Neuronal stem cell (in vitro differentiated cells): Measurements from ENCODE around the gene ATG101.

Experiments used
- DNase-seq: peaks from one replicate; pipeline ENCODE4 v3.0.0-alpha.2; 2013; ENCODE audit warnings: low spot score
- H2AFZ ChIP-seq: one replicate; pipeline ENCODE4 v1.6.1; 2013; ENCODE audit warnings: mild to moderate bottlenecking, low read length, inconsistent platforms
- H2AK5ac ChIP-seq: 2 replicates; pipeline ENCODE4 v1.6.1; 2013; ENCODE audit warnings: low read depth, mild to moderate bottlenecking, inconsistent platforms, low read length, moderate library complexity, mixed read lengths
- H2BK120ac ChIP-seq: 2 replicates; pipeline ENCODE4 v1.6.1; 2013; ENCODE audit warnings: low read depth, mild to moderate bottlenecking, inconsistent platforms, low read length, moderate library complexity, mixed read lengths
- H2BK12ac ChIP-seq: one replicate; pipeline ENCODE4 v1.6.1; 2013; ENCODE audit warnings: low read length, inconsistent platforms
- H2BK15ac ChIP-seq: 2 replicates; pipeline ENCODE4 v1.6.1; 2013; ENCODE audit warnings: mild to moderate bottlenecking, low read length, inconsistent platforms, mixed read lengths
- H2BK5ac ChIP-seq: one replicate; pipeline ENCODE4 v1.6.1; 2013; ENCODE audit warnings: inconsistent platforms, mild to moderate bottlenecking, low read length, moderate library complexity
- H3K14ac ChIP-seq: one replicate; pipeline ENCODE4 v1.6.1; 2013; ENCODE audit warnings: low read length, inconsistent platforms
- H3K18ac ChIP-seq: 2 replicates; pipeline ENCODE4 v1.6.1; 2013; ENCODE audit warnings: low read length, inconsistent platforms
- H3K23ac ChIP-seq: 2 replicates; pipeline ENCODE4 v1.6.1; 2013; ENCODE audit warnings: low read depth, mild to moderate bottlenecking, mixed read lengths, low read length, inconsistent platforms; ENCODE audit not compliant: poor library complexity
- H3K27ac ChIP-seq: replicated peaks from 3 replicates; pipeline ENCODE4 v1.5.1; 2013; ENCODE audit warnings: low read length, inconsistent platforms
- H3K27me3 ChIP-seq, 3 experiments: 2 replicates each; pipeline ENCODE4 v1.6.1; 2013; ENCODE audit warnings: low read length in 3 of 3, mild to moderate bottlenecking in 2 of 3, inconsistent platforms in 1 of 3, low read depth in 1 of 3, mixed read lengths in 1 of 3, moderate library complexity in 1 of 3; ENCODE audit not compliant: control insufficient read depth in 3 of 3, insufficient read depth in 3 of 3
- H3K36me3 ChIP-seq, 2 donors: replicated peaks in 1 of 2; 2 replicates each; pipeline ENCODE4 v1.6.1; 2013; ENCODE audit warnings: low read length in 2 of 2; ENCODE audit not compliant: control insufficient read depth in 2 of 2, insufficient read depth in 2 of 2
- H3K4ac ChIP-seq: 2 replicates; pipeline ENCODE4 v1.6.1; 2013; ENCODE audit warnings: inconsistent platforms, mild to moderate bottlenecking, low read length, moderate library complexity
- H3K4me1 ChIP-seq, 2 donors: 1 replicate in 1 of 2; 2 replicates in 1 of 2; pipeline ENCODE4 v1.6.1; 2013; ENCODE audit warnings: low read length in 2 of 2, low read depth in 1 of 2; ENCODE audit not compliant: control insufficient read depth in 2 of 2, insufficient read depth in 1 of 2
- H3K4me2 ChIP-seq: one replicate; pipeline ENCODE4 v1.6.1; 2013; ENCODE audit warnings: mild to moderate bottlenecking, low read length, inconsistent platforms; ENCODE audit not compliant: insufficient read depth, poor library complexity, severe bottlenecking
- H3K4me3 ChIP-seq, 2 donors: 2 replicates each; pipeline ENCODE4 v1.5.1; 2013; ENCODE audit warnings: low read length in 2 of 2, mild to moderate bottlenecking in 2 of 2, inconsistent platforms in 1 of 2, moderate library complexity in 1 of 2
- H3K79me1 ChIP-seq: one replicate; pipeline ENCODE4 v1.6.1; 2013; ENCODE audit warnings: low read depth, mild to moderate bottlenecking, inconsistent platforms, low read length, moderate library complexity
- H3K9ac ChIP-seq: one replicate; pipeline ENCODE4 v1.6.1; 2013; ENCODE audit warnings: mild to moderate bottlenecking, low read depth, low read length, inconsistent platforms; ENCODE audit not compliant: poor library complexity
- H3K9me3 ChIP-seq, 2 donors: replicated peaks in 1 of 2; 2 replicates each; pipeline versions ENCODE3 to v1.6.1; 2013; ENCODE audit warnings: low read length in 2 of 2, mild to moderate bottlenecking in 2 of 2, inconsistent platforms in 1 of 2, low read depth in 1 of 2, mixed read lengths in 1 of 2, moderate library complexity in 1 of 2; ENCODE audit not compliant: control insufficient read depth in 2 of 2, insufficient read depth in 1 of 2
- H4K8ac ChIP-seq: one replicate; pipeline ENCODE4 v1.6.1; 2013; ENCODE audit warnings: low read depth, mild to moderate bottlenecking, inconsistent platforms, low read length, moderate library complexity
- H4K91ac ChIP-seq: one replicate; pipeline ENCODE4 v1.6.1; 2013; ENCODE audit warnings: low read length, low read depth, mild to moderate bottlenecking, inconsistent platforms; ENCODE audit not compliant: poor library complexity
- WGBS, 2 donors: extraction: QIAGEN DNeasy Blood & Tissue Kit; methylation state at CpG; one replicate each; pipeline ENCODE4 v1.1.7; 2013; ENCODE audit warnings: missing lambda C conversion rate in 2 of 2, mixed read lengths in 1 of 2; ENCODE audit not compliant: insufficient read length in 2 of 2, insufficient replicate concordance in 1 of 2; ENCODE audit errors: extremely low coverage in 2 of 2; 5-methylcytosine and 5-hydroxymethylcytosine counted together

Gene ATG101

GRCh38 chr12:52056801-52057637 is 12.8 kb upstream of the ATG101 start:
- no peak for DNase-seq
- H3K18ac ChIP-seq = no peak overlapping the region

GRCh38 chr12:52057638-52058576 is 11.9 kb upstream of the ATG101 start:
- H2BK12ac ChIP-seq = no peak overlapping the region
- peaks cover 0 to 2% of the 10 kb centered on the region in 2 donors for H3K9me3 ChIP-seq
- no peak overlapping the region for H3K27ac ChIP-seq
- H3K4me3 ChIP-seq = no peak overlapping the region
- H2AK5ac ChIP-seq = no peak overlapping the region
- H2AFZ ChIP-seq = no peak overlapping the region
- H3K4ac ChIP-seq = no peak overlapping the region
- no peak overlapping the region for H3K14ac ChIP-seq
- H2BK15ac ChIP-seq = no peak overlapping the region
- no CpG with 5 or more reads among the region's 14 CpGs for WGBS, 2 donors
- H3K79me1 ChIP-seq = peaks cover 3% of the 10 kb centered on the region
- no peak overlapping the region for H3K9ac ChIP-seq
- H3K4me1 ChIP-seq = peaks cover 0 to 8% of the 10 kb centered on the region in 2 donors
- peaks cover 33 to 46% of the 10 kb centered on the region in 2 donors for H3K36me3 ChIP-seq
- no peak overlapping the region for H2BK5ac ChIP-seq
- H3K4me2 ChIP-seq = no peak overlapping the region
- DNase-seq = no peak
- no peak overlapping the region for H3K18ac ChIP-seq
- no peak overlapping the region for H2BK120ac ChIP-seq
- no peaks in the 10 kb centered on the region for H3K27me3 ChIP-seq
- no peak overlapping the region for H4K91ac ChIP-seq
- H3K23ac ChIP-seq = peak overlapping the region; percentile 52
- no peak overlapping the region for H4K8ac ChIP-seq

More at GRCh38 chr12:52056801-52057637, 12.8 kb upstream of the ATG101 start:
- Histone ChIP-seq H3K4ac (no peak overlapping the region), H3K4me3 (no peak overlapping the region), H3K79me1 (peaks cover 3% of the 10 kb centered on the region), H2AK5ac (peak overlapping the region; percentile 21), H2BK12ac (no peak overlapping the region), H2BK15ac (no peak overlapping the region), H2BK5ac (no peak overlapping the region), H3K36me3 (peaks cover 33 to 46% of the 10 kb centered on the region in 2 donors), H2AFZ (no peak overlapping the region), H2BK120ac (no peak overlapping the region), H3K4me1 (peaks cover 3 to 6% of the 10 kb centered on the region in 2 donors), H3K4me2 (no peak overlapping the region), H3K27me3 (no peaks in the 10 kb centered on the region), H3K23ac (peak overlapping the region; percentile 52), H3K14ac (no peak overlapping the region), H4K91ac (no peak overlapping the region), H3K9ac (no peak overlapping the region), H4K8ac (no peak overlapping the region), H3K9me3 (peaks cover 0 to 2% of the 10 kb centered on the region in 2 donors), H3K27ac (no peak overlapping the region)
- WGBS, 2 donors = no CpG with 5 or more reads among the region's 23 CpGs

GRCh38 chr12:52058631-52059361 is 11.0 kb upstream of the ATG101 start:
- Histone ChIP-seq H3K9ac (peak overlapping the region; percentile 60), H2BK120ac (no peak overlapping the region), H3K4me3 (no peak overlapping the region), H3K4ac (no peak overlapping the region), H3K14ac (no peak overlapping the region), H2BK15ac (no peak overlapping the region), H3K9me3 (peaks cover 0 to 2% of the 10 kb centered on the region in 2 donors), H2AFZ (no peak overlapping the region), H4K8ac (no peak overlapping the region), H4K91ac (no peak overlapping the region), H3K4me2 (no peak overlapping the region), H3K27ac (no peak overlapping the region), H3K27me3 (no peaks in the 10 kb centered on the region), H3K18ac (peak overlapping the region; percentile 17), H3K79me1 (peaks cover 3% of the 10 kb centered on the region), H3K4me1 (peaks cover 0 to 8% of the 10 kb centered on the region in 2 donors), H2AK5ac (no peak overlapping the region), H2BK5ac (no peak overlapping the region), H2BK12ac (no peak overlapping the region), H3K36me3 (peaks cover 33 to 46% of the 10 kb centered on the region in 2 donors), H3K23ac (no peak overlapping the region)
- no CpG with 5 or more reads among the region's 25 CpGs for WGBS, 2 donors
- DNase-seq = no peak
